Measurements from ENCODE around the gene MYCBP. TPM values are rescaled to one million over a fixed set of nuclear protein-coding genes. Genes with fewer than 3 reads are reported as not detected.

The MYCBP gene
- 33.6 and 69.2 TPM in 2 replicates for total RNA-seq (2014; rRNA removed; shearing (Covaris generic))
- polyA plus RNA-seq (2016; fragmentation: Nextera tagmentation; extraction: Ambion mirVana) = 74.4 and 82.3 TPM in 2 replicates
- long read RNA-seq, transcript MYCBP-201 (5 exons, 2,818 nt) = major isoform, 40 of 48 reads
- long read RNA-seq, partial matches to known transcripts = 1 of 48 reads
- long read RNA-seq, other reads (novel, unspliced or antisense) = 3 of 48 reads

GRCh38 chr1:38873027-38873969 is at the start of gene MYCBP:
Gene MYCBP (minus strand): TSS chr1:38873348. CDS start chr1:38873305, 43 bp downstream.
- Mint-ChIP-seq H3K27ac (peak within 1 kb of the TSS; percentile 89), H3K36me3 (ENCODE audit: low read depth) (peaks cover 5% of the 10 kb centered on the region; the same call in 2 of the 3 replicates), H3K4me3 (peak within 1 kb of the TSS; percentile 96), H3K27me3 (ENCODE audit: insufficient read depth, low read depth, poor library complexity) (peaks cover 4% of the 10 kb centered on the region), H3K4me1 (peaks cover 12% of the 10 kb centered on the region), H3K9me3 (no peaks in the 10 kb centered on the region; the same call in 2 of the 3 replicates)
- Histone ChIP-seq H2AFZ (peak within 1 kb of the TSS; percentile 38), H3K27ac (ENCODE audit: low read depth) (peak within 1 kb of the TSS; percentile 11; the same call in 1 of the 2 replicates), H4K20me1 (replicated peaks; ENCODE audit: insufficient read depth) (no peaks in the 10 kb centered on the region; the same call in 1 of the 2 replicates), H3K79me2 (replicated peaks; ENCODE audit: insufficient read depth) (peaks cover 19% of the 10 kb centered on the region), H3K36me3 (ENCODE audit: insufficient read depth) (no peaks in the 10 kb centered on the region), H3K4me3 (peak within 1 kb of the TSS; percentile 72), H3K4me2 (peak within 1 kb of the TSS; percentile 97), H3F3A (replicated peaks; ENCODE audit: low read depth) (peaks cover 4% of the 10 kb centered on the region; the same call in 1 of the 2 replicates), H3K27me3 (ENCODE audit: insufficient read depth) (no peaks in the 10 kb centered on the region), H3K9me2 (ENCODE audit: insufficient read depth) (no peaks in the 10 kb centered on the region), H3K4me1 (ENCODE audit: insufficient read depth) (peaks cover 12% of the 10 kb centered on the region)
- ATAC-seq (peak; percentile 98), DNase-seq (ENCODE audit: low spot score) (peak; percentile 97)
- no peak for TF ChIP-seq REST (IDR thresholded peaks at IDR 0.05; ENCODE audit: unreplicated experiment)
- peak; percentile 39; the same call in 1 of the 2 replicates for TF ChIP-seq ETS1 (IDR thresholded peaks at IDR 0.05)
- no peak for TF ChIP-seq ZNF331 (CRISPR knock-in tag; IDR thresholded peaks at IDR 0.05; ENCODE audit: low read depth)
- peak; percentile 81 for TF ChIP-seq POLR2AphosphoS5 (IDR thresholded peaks at IDR 0.05; ENCODE audit: low read depth)
- no peak for TF ChIP-seq JUNB (IDR thresholded peaks at IDR 0.05; ENCODE audit: unreplicated experiment)
- no peak for TF ChIP-seq EZH2 (IDR thresholded peaks at IDR 0.05; ENCODE audit: low read depth, unreplicated experiment)

- H3K27ac Mint-ChIP-seq = no peak overlapping the region
- ATAC-seq (peak; percentile 56), DNase-seq (ENCODE audit: low spot score) (no peak)
- H4K20me1 ChIP-seq (replicated peaks; ENCODE audit: insufficient read depth) = no peaks in the 10 kb centered on the region
- peak overlapping the region; percentile 72; the same call in 1 of the 2 replicates for H2AFZ ChIP-seq
- H3K9me2 ChIP-seq (ENCODE audit: insufficient read depth) = no peaks in the 10 kb centered on the region
- H3K79me2 ChIP-seq (replicated peaks; ENCODE audit: insufficient read depth) = no peaks in the 10 kb centered on the region
- no peaks in the 10 kb centered on the region for H3K36me3 ChIP-seq (ENCODE audit: insufficient read depth)
- H3K27me3 ChIP-seq (ENCODE audit: insufficient read depth) = no peaks in the 10 kb centered on the region
- H3K36me3 Mint-ChIP-seq (ENCODE audit: low read depth) = no peaks in the 10 kb centered on the region
- H3K27ac ChIP-seq (ENCODE audit: low read depth) = no peak overlapping the region
- H3K4me3 Mint-ChIP-seq = no peak overlapping the region
- no peak overlapping the region for H3K4me3 ChIP-seq
- no peaks in the 10 kb centered on the region for H3F3A ChIP-seq (replicated peaks; ENCODE audit: low read depth)
- TF ChIP-seq ZNF114 (CRISPR knock-in tag; IDR thresholded peaks at IDR 0.05) = no peak
- TF ChIP-seq EZH2 (IDR thresholded peaks at IDR 0.05; ENCODE audit: low read depth, unreplicated experiment) = no peak
- TF ChIP-seq CTCF (conservative IDR thresholded peaks at IDR 0.05; ENCODE audit: low read depth in 2 of 2) = peak in 1 of 2 experiments; percentile 31; a peak in 1 of 4 replicates
- TF ChIP-seq REST (IDR thresholded peaks at IDR 0.05; ENCODE audit: unreplicated experiment) = no peak
- H3K4me2 ChIP-seq = no peak overlapping the region
- H3K4me1 Mint-ChIP-seq = peaks cover 5% of the 10 kb centered on the region; the same call in 2 of the 3 replicates
- no peaks in the 10 kb centered on the region for H3K4me1 ChIP-seq (ENCODE audit: insufficient read depth)
- H3K9me3 Mint-ChIP-seq = no peaks in the 10 kb centered on the region
- no peaks in the 10 kb centered on the region for H3K27me3 Mint-ChIP-seq (ENCODE audit: insufficient read depth, low read depth, poor library complexity)
Measured at GRCh38 chr1:38919130-38919529, 46.0 kb upstream of the MYCBP start.

Measured in GM23338 (cell line).